ENCODE measurements around the gene FAM222B.

Gene FAM222B

DNA sequence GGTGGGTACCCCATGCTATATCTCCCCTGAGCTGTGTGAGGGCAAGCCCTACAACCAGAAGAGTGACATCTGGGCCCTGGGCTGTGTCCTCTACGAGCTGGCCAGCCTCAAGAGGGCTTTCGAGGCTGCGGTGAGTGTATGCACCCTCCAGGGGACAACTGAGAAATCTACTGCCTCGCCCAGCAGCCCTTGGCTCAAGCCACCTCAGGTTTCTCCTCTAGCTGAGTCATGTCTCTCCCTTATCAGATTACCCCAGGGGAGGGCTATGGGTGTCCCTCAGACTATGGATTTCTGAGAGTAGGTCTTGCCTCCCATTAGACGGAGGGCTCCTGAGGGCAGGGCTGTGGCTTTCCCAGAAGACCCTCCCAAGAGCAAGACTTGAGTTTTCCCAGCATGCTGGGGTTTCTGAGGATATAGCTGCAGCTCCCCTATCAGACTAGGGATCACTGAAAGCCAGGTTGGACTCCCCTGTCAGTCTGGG lies 107.3 kb downstream of the FAM222B start:
- no peak overlapping the region for H3K4me3 ChIP-seq (ENCODE audit: low read depth, low read length)
- TF ChIP-seq, protein P1, sequence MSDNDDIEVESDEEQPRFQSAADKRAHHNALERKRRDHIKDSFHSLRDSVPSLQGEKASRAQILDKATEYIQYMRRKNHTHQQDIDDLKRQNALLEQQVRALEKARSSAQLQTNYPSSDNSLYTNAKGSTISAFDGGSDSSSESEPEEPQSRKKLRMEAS (IDR thresholded peaks at IDR 0.05; ENCODE audit: low read depth, low read length) = no peak
- TF ChIP-seq MYC (IDR thresholded peaks at IDR 0.05; ENCODE audit: low read depth, low read length) = no peak
- TF ChIP-seq POLR2A (IDR thresholded peaks at IDR 0.05; ENCODE audit: extremely low read depth, insufficient read length) = no peak
- TF ChIP-seq, protein P2, sequence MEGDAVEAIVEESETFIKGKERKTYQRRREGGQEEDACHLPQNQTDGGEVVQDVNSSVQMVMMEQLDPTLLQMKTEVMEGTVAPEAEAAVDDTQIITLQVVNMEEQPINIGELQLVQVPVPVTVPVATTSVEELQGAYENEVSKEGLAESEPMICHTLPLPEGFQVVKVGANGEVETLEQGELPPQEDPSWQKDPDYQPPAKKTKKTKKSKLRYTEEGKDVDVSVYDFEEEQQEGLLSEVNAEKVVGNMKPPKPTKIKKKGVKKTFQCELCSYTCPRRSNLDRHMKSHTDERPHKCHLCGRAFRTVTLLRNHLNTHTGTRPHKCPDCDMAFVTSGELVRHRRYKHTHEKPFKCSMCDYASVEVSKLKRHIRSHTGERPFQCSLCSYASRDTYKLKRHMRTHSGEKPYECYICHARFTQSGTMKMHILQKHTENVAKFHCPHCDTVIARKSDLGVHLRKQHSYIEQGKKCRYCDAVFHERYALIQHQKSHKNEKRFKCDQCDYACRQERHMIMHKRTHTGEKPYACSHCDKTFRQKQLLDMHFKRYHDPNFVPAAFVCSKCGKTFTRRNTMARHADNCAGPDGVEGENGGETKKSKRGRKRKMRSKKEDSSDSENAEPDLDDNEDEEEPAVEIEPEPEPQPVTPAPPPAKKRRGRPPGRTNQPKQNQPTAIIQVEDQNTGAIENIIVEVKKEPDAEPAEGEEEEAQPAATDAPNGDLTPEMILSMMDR (IDR thresholded peaks at IDR 0.05; ENCODE audit: low read depth, low read length) = no peak
- DNase-seq (ENCODE audit: low read depth) = peak; percentile 52

DNA sequence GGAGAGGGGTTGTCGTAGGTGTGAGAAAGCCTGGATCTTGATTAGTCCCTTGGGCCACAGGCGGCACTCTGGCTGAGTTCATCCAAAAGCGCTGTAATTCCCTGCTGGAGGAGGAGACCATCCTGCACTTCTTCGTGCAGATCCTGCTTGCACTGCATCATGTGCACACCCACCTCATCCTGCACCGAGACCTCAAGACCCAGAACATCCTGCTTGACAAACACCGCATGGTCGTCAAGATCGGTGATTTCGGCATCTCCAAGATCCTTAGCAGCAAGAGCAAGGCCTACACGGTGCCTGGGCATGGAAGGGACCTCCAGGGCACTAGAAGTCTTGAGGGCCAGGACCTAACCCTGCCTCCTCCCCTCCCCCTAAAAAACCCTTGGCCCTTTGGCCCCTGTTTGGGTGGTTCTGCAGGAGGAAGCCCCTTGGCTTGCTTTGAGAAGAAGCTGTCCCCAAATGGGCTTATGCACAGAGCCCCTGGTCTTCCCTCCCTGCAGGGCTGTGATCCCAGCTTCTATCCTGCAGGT lies 107.8 kb downstream of the FAM222B start:
- DNase-seq (ENCODE audit: low read depth) = no peak
- H3K4me3 ChIP-seq (ENCODE audit: low read depth, low read length) = no peak overlapping the region
- TF ChIP-seq POLR2A (IDR thresholded peaks at IDR 0.05; ENCODE audit: extremely low read depth, insufficient read length) = no peak
- TF ChIP-seq, protein P1 (IDR thresholded peaks at IDR 0.05; ENCODE audit: low read depth, low read length) = no peak
- no peak for TF ChIP-seq MYC (IDR thresholded peaks at IDR 0.05; ENCODE audit: low read depth, low read length)
- TF ChIP-seq, protein P2 (IDR thresholded peaks at IDR 0.05; ENCODE audit: low read depth, low read length) = no peak

DNA sequence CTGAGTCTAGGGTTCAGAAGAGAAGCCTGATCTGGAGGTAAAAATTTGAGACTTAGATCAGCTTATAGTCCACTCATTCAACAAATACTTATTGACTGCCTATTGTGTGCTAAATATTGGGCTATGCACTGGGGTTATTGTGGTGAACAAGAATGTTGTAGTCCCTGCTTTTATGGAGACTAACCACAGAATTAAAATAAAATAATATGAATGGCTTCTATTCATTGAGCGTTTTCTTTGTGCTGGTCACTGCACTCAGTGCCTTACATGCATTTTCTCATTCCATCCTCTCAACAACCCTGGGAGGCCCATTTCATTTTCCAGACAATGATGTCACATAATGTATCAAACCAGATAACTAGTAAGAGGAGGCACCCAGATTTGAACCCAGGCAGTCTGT lies 109.2 kb downstream of the FAM222B start:
- no peak overlapping the region for H3K4me3 ChIP-seq (ENCODE audit: low read depth, low read length)
- no peak for DNase-seq (ENCODE audit: low read depth)
- TF ChIP-seq MYC (IDR thresholded peaks at IDR 0.05; ENCODE audit: low read depth, low read length) = no peak
- TF ChIP-seq, protein P2 (IDR thresholded peaks at IDR 0.05; ENCODE audit: low read depth, low read length) = no peak
- TF ChIP-seq, protein P1 (IDR thresholded peaks at IDR 0.05; ENCODE audit: low read depth, low read length) = no peak
- TF ChIP-seq POLR2A (IDR thresholded peaks at IDR 0.05; ENCODE audit: extremely low read depth, insufficient read length) = no peak

DNA sequence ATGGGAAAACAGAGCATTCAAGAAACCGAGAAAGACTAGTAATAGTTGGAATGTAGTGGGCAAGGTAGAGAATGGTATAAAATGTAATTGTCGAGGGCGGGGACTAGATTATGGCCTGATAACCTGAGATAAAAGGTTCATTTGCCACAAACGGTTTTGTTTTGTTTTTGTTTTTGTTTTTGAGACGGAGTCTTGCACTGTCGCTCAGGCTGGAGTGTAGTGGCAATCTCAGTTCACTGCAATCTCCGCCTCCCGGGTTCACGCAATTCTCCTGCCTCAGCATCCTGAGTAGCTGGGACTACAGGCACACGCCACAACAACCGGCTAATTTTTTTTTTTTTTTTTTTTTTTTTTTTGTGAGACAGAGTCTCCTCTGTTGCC lies 112.7 kb downstream of the FAM222B start:
- TF ChIP-seq, protein P1 (IDR thresholded peaks at IDR 0.05; ENCODE audit: low read depth, low read length) = no peak
- no peak for TF ChIP-seq POLR2A (IDR thresholded peaks at IDR 0.05; ENCODE audit: extremely low read depth, insufficient read length)
- TF ChIP-seq MYC (IDR thresholded peaks at IDR 0.05; ENCODE audit: low read depth, low read length) = no peak
- TF ChIP-seq, protein P2 (IDR thresholded peaks at IDR 0.05; ENCODE audit: low read depth, low read length) = no peak
- no peak overlapping the region for H3K4me3 ChIP-seq (ENCODE audit: low read depth, low read length)
- DNase-seq (ENCODE audit: low read depth) = no peak

DNA sequence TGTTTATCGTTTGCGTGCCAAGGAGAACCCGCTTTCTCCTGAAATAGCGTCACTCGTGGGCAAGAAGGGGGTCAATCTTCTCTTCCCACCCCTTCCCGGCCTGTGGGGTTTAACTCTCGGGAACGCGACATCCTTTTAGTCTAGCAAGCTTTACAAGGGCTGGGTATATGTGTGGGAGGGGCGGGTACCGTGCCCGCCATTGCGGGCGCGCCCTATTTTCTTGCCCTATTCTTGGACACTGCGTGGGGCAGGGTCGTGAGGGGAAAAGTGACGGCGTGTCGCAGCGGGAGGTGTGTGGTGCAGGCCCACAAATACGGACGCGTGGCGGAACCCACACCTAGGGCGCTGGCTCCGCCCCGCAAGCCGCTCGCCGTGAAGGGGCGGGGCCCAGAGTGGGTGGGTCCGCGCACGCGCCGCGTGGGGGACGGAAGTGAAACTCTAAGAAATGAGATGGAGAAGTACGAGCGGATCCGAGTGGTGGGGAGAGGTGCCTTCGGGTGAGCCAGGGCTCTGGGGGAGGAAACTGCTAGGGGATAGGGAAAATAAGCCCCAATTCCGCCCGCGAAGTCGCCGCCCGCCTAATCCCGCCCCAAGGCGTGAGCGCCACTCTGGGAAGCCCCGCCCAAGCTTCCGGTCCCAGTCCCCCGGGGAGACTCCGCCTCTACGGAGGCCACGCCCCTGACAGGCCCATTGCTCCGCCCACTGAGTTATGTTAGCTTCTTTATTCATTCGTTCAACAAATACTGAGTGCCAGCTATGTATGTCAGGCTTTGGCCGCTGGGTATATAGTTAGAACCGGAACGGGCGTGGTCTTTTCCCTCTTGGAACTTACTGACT lies 114.0 kb downstream of the FAM222B start, which contains the start of gene NEK8:
TSS of gene NEK8 (plus strand) at position 425 of the 837 bp plus-strand sequence. CDS start at position 451, 26 bp downstream.
- peak within 1 kb of the TSS; percentile 82 for H3K4me3 ChIP-seq (ENCODE audit: low read depth, low read length)
- TF ChIP-seq MYC (IDR thresholded peaks at IDR 0.05; ENCODE audit: low read depth, low read length) = peak; percentile 75
- TF ChIP-seq POLR2A (IDR thresholded peaks at IDR 0.05; ENCODE audit: extremely low read depth, insufficient read length) = peak; percentile 85
- TF ChIP-seq, protein P2 (IDR thresholded peaks at IDR 0.05; ENCODE audit: low read depth, low read length) = no peak
- TF ChIP-seq, protein P1 (IDR thresholded peaks at IDR 0.05; ENCODE audit: low read depth, low read length) = peak; percentile 70; the same call in 1 of the 2 replicates
- DNase-seq (ENCODE audit: low read depth) = peak; percentile 94
